COLO668 (cell line): ENCODE data around the gene PPP1R16B.

Experiments used
- DNase-seq: peaks from one replicate; lab custom pipeline; 2025; ENCODE audit not compliant: unreplicated experiment; lab: John Stamatoyannopoulos, UW

PPP1R16B gene

GRCh38 chr20:38961530-38962043, 156.1 kb downstream of the PPP1R16B start:
- peak; percentile 41 for DNase-seq

- DNase-seq: peak; percentile 99
These were observed 156.8 kb downstream of the PPP1R16B start, which contains the start of gene DHX35 for GRCh38 chr20:38962044-38962927. Gene DHX35 (plus strand): TSS chr20:38962344. CDS start chr20:38962368, 24 bp downstream.

- DNase-seq: no peak
These were observed 157.5 kb downstream of the PPP1R16B start for GRCh38 chr20:38962928-38963401.

GRCh38 chr20:38963745-38964144, 158.2 kb downstream of the PPP1R16B start:
- DNase-seq: no peak

DNA sequence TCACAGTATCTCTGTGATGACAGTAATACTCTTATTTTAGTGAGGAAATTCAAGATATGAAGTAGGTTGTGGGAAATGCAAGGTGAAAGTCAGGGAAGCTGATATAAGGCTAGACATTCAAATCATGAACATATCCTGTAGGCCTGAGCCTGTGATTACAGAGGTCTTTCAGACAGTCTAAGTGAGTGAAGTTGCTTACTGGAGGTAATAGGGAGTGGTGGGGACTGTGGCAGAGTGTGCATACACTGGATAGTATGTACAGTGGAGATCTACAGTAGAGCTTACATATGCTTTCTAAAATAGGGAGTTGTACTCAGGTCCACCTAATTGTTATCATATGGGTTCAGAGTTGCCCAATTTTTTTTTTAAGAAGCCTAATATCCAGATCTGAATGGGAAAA, 159.8 kb downstream of the PPP1R16B start:
- DNase-seq: no peak

- no peak for DNase-seq
These were observed 162.6 kb downstream of the PPP1R16B start for GRCh38 chr20:38968090-38968489.

DNA sequence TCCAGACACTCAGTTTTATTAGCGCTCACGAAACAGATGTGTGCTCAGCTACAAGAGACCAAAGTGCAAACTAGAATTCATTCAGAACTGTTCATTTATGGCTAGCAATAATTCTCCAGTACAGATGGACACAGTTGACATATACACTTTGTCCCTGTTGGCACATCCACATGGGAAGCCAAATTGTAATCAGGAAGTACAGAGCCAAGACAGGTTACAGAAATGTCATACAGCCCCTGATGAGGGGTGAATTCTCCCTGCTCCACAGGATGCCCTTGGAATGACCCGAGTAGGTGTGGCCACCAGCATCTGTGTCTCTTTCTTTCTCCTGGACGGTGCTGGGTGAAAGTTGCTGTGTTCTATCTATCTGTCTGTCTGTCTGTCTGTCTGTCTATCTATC, 164.2 kb downstream of the PPP1R16B start:
- DNase-seq: no peak

DNA sequence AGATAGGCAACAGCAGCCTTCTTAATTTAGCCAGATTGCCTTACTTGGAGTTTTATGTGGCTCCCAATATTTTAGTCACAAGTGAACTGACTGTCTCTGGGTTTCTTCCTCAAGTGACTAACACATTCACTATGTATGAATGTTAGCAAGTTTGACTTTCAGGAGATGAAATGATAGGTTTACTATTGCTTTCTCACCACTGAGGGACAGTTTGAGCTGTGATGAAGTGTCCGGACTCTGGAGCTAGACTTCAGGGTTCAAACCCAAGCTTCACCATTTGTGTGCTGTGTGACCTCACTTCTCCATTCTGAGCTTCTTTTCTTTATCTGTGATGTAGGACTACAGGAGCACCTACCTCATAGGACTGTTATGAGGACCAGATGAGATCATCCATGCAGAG, 164.8 kb downstream of the PPP1R16B start:
- DNase-seq: no peak
